Stomach (tissue), 9 donors: ENCODE data around the gene IL1RAPL2. TPM values are rescaled to one million over a fixed set of nuclear protein-coding genes. Genes with fewer than 3 reads are reported as not detected.

Source experiments
- DNase-seq, 2 donors: peaks; one replicate each; pipeline versions ENCODE4 v3.0.0 to v3.0.0-alpha.2; 2013 to 2019
- H3K27ac ChIP-seq, 5 donors: fragments of 200-600 bp in 4 of 5; sonication (generic) in 4 of 5; one replicate each; pipeline ENCODE4 v1.5.1; 2013 to 2019; ENCODE audit warnings: mild to moderate bottlenecking in 1 of 5, moderate library complexity in 1 of 5
- H3K27me3 ChIP-seq, 3 donors: fragments of 200-600 bp; sonication (generic); one replicate each; pipeline ENCODE4 v1.5.1; 2017 to 2019; ENCODE audit warnings: mixed run types in 1 of 3
- H3K36me3 ChIP-seq, 4 donors: fragments of 200-600 bp; sonication (generic); 1 replicate in 3 of 4; 2 replicates in 1 of 4; pipeline ENCODE4 v1.5.1; 2016 to 2019
- H3K4me1 ChIP-seq, 4 donors: fragments of 200-600 bp; sonication (generic); one replicate each; pipeline ENCODE4 v1.5.1; 2016 to 2019
- H3K4me3 ChIP-seq, 4 donors: fragments of 200-600 bp; sonication (generic) in 3 of 4; one replicate each; pipeline ENCODE4 v1.5.1; 2016 to 2019; ENCODE audit warnings: mild to moderate bottlenecking in 1 of 4
- H3K9me3 ChIP-seq, 4 donors: fragments of 200-600 bp; sonication (generic); one replicate each; pipeline ENCODE4 v1.5.1; 2016 to 2019
- EP300 ChIP-seq: sonication (generic); formaldehyde crosslinking; IDR thresholded peaks from one replicate; pipeline ENCODE4 v1.6.1; 2017; ENCODE audit warnings: antibody characterized with exemption
- POLR2A ChIP-seq, 4 donors: fragments of 450-650 bp; IDR thresholded peaks; one replicate each; pipeline ENCODE4 v1.6.1; 2016; ENCODE audit warnings: antibody characterized with exemption in 4 of 4, control low read depth in 2 of 4, mild to moderate bottlenecking in 1 of 4, moderate library complexity in 1 of 4
- POLR2AphosphoS5 ChIP-seq, 3 donors: sonication (generic); formaldehyde crosslinking; IDR thresholded peaks; one replicate each; pipeline ENCODE4 v1.6.1; 2016; ENCODE audit warnings: antibody characterized with exemption in 3 of 3
- WGBS, 5 donors: extraction: QIAGEN DNeasy Blood & Tissue Kit in 3 of 5; methylation state at CpG; one replicate each; pipeline versions ENCODE4 v1.1.5 to v1.1.7; 2013 to 2018; 5-methylcytosine and 5-hydroxymethylcytosine counted together
- intact Hi-C: fragments of 100-400 bp; cut with DNase I; formaldehyde crosslinking; loops from one replicate; pipeline ENCODE4 v1.15.1; 2023; ENCODE audit warnings: low total_unique reads
- polyA plus RNA-seq, 3 donors: library from polyadenylated mRNA; stranded (reverse); fragments of 200-250 nt; gene quantifications; one replicate each; pipeline ENCODE4 v1.2.3, GENCODE V29; 2013
- total RNA-seq, 5 donors: library from RNA; depleted of rRNA; stranded (reverse); fragments of >200 nt; gene quantifications; one replicate each; pipeline versions ENCODE4 v1.1.0 to v1.2.3, GENCODE V29; 2014 to 2016
- TF ChIP-seq, protein P1 (sequence below), 7 experiments: fragments of 450-650 bp in 4 of 7; fragments of 200-600 bp in 3 of 7; sonication (generic) in 3 of 7; IDR thresholded peaks; one replicate each; pipeline ENCODE4 v1.5.1; 2016 to 2019; ENCODE audit warnings: antibody characterized with exemption in 7 of 7, control low read depth in 2 of 7, mild to moderate bottlenecking in 1 of 7
- donor health status: healthy with polysubstance abuse.
- donor health status: Bipolar disorder and iron deficiency.
- donor health status: healthy.

The IL1RAPL2 gene
- total and polyA plus RNA-seq, 8 donors: 1.1 TPM; not detected in 7

DNA sequence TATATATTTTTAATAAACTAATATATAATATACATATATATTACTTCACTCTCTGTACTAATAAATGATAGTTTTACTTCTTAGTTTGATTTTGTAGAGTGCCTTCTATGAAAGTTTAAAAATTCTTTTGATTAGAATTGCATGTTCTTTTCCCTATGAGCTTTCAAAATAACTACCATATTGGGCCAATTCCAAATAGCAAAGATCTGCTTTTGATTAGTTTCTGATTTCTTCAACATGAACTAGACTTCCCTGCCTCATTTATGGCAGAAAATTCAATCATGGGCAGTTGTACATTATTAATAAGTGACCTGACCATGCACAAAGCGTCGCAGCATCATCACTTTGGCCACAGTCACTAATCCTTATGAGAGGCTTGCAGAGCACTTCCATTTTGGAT lies 703.4 kb downstream of the IL1RAPL2 start:
- Histone ChIP-seq H3K4me3 (no peak overlapping the region), H3K9me3 (no peaks in the 10 kb centered on the region), H3K4me1 (no peaks in the 10 kb centered on the region), H3K27me3 (no peaks in the 10 kb centered on the region), H3K36me3 (no peaks in the 10 kb centered on the region), H3K27ac (no peak overlapping the region)
- TF ChIP-seq EP300 (no peak), POLR2AphosphoS5 (IDR thresholded peaks at IDR 0.05) (no peak), POLR2A (IDR thresholded peaks at IDR 0.05) (no peak)
- TF ChIP-seq, protein P1, sequence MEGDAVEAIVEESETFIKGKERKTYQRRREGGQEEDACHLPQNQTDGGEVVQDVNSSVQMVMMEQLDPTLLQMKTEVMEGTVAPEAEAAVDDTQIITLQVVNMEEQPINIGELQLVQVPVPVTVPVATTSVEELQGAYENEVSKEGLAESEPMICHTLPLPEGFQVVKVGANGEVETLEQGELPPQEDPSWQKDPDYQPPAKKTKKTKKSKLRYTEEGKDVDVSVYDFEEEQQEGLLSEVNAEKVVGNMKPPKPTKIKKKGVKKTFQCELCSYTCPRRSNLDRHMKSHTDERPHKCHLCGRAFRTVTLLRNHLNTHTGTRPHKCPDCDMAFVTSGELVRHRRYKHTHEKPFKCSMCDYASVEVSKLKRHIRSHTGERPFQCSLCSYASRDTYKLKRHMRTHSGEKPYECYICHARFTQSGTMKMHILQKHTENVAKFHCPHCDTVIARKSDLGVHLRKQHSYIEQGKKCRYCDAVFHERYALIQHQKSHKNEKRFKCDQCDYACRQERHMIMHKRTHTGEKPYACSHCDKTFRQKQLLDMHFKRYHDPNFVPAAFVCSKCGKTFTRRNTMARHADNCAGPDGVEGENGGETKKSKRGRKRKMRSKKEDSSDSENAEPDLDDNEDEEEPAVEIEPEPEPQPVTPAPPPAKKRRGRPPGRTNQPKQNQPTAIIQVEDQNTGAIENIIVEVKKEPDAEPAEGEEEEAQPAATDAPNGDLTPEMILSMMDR (IDR thresholded peaks at IDR 0.05): no peak
- intact Hi-C loops: no loop called here
- DNase-seq: no peak
- WGBS, 5 donors: 83 to 99% (median 85%) methylated on average over 2 of the region's 2 CpGs

DNA sequence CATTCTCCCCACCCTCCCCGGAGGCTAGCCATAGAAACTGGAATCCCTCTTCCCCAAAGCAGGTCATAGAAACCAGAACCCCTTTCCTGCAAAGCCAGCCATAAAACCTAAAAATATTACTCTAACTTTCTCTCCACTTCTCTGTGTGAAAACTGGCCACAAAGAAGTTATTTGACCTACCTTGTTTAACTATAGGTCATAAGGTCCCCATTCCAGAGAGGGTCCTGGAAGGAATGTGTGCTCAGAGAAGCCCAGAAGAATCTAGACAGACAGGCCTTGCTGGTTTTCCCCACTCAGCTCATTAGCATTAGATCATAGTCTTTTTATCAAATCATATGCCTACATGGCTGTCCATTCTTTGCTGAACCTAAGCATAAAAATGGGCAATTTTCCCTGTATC lies 707.3 kb downstream of the IL1RAPL2 start:
- Histone ChIP-seq H3K4me3 (no peak overlapping the region), H3K27me3 (no peaks in the 10 kb centered on the region), H3K36me3 (no peaks in the 10 kb centered on the region), H3K9me3 (no peaks in the 10 kb centered on the region), H3K27ac (no peak overlapping the region), H3K4me1 (no peaks in the 10 kb centered on the region)
- TF ChIP-seq, protein P1 (IDR thresholded peaks at IDR 0.05): no peak
- TF ChIP-seq POLR2AphosphoS5 (IDR thresholded peaks at IDR 0.05): no peak
- no peak for TF ChIP-seq EP300
- no peak for TF ChIP-seq POLR2A (IDR thresholded peaks at IDR 0.05)
- intact Hi-C loops: no loop called here
- 43 to 63% (median 55%) methylated on average over 1 of the region's 1 CpG for WGBS, 5 donors
- no peak for DNase-seq

DNA sequence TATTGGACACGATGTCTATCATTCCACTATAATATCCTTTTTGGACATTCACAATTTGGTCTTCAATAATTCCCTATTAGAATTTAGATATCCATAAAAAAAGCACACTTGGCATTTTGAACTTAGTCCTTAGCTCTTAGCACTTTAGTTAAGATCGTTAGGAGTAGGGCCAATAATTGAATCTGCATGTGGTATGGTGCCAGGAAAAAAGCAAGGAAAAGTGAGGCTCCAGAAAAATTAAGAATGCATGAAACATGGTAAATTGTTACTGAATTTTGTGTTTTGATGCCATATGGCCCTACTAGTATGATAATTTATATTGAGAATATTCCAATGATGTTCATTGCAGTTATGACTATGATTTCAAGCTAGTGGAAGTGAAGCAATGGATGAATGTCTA lies 708.1 kb downstream of the IL1RAPL2 start:
- Histone ChIP-seq H3K4me1 (no peaks in the 10 kb centered on the region), H3K27me3 (no peaks in the 10 kb centered on the region), H3K36me3 (no peaks in the 10 kb centered on the region), H3K27ac (no peak overlapping the region), H3K9me3 (no peaks in the 10 kb centered on the region), H3K4me3 (no peak overlapping the region)
- intact Hi-C loops: no loop called here
- no peak for TF ChIP-seq EP300
- no peak for TF ChIP-seq POLR2A (IDR thresholded peaks at IDR 0.05)
- no peak for TF ChIP-seq POLR2AphosphoS5 (IDR thresholded peaks at IDR 0.05)
- TF ChIP-seq, protein P1 (IDR thresholded peaks at IDR 0.05): no peak
- DNase-seq: no peak
- WGBS, 5 donors: 67 to 87% (median 80%) methylated on average over 2 of the region's 2 CpGs

DNA sequence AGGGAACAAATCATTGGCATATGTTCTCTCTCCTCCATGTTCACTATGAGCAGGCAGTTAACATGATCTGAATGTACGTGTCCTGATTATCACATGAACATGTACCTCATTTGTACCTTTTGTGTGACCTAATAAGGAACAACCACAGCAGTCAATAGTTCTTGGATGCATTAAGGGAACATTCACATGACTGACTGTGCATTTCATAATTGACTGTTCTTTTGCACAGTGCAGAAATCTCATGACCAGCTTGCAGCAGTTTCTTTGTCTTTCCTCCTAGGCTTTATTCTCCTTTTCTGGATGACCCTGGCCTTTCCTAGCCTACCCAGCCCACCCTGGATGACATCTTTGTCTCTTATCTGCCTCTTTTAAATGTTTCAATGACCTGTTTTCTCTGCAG lies 711.1 kb downstream of the IL1RAPL2 start:
- 64 to 100% (median 78%) methylated on average over 1 of the region's 1 CpG for WGBS, 5 donors
- intact Hi-C loops: no loop called here
- no peaks in the 10 kb centered on the region for H3K36me3 ChIP-seq
- no peaks in the 10 kb centered on the region for H3K9me3 ChIP-seq
- TF ChIP-seq POLR2AphosphoS5 (IDR thresholded peaks at IDR 0.05): no peak
- no peak for TF ChIP-seq POLR2A (IDR thresholded peaks at IDR 0.05)
- no peak for TF ChIP-seq EP300
- TF ChIP-seq, protein P1 (IDR thresholded peaks at IDR 0.05): no peak
- H3K27me3 ChIP-seq: no peaks in the 10 kb centered on the region
- no peak overlapping the region for H3K27ac ChIP-seq
- no peak for DNase-seq
- no peaks in the 10 kb centered on the region for H3K4me1 ChIP-seq
- no peak overlapping the region for H3K4me3 ChIP-seq
